Heart right ventricle (tissue), 16 donors: ENCODE measurements around the gene RHOH. TPM values are rescaled to one million over a fixed set of nuclear protein-coding genes. Genes with fewer than 3 reads are reported as not detected.

Experiments used
- ATAC-seq, 8 donors: fragments of 200-7000 bp; cut with Tn5 transposase; one replicate each; pipeline ENCODE4 v1.9.1; 2020; ENCODE audit warnings: mild to moderate bottlenecking in 8 of 8, moderate library complexity in 8 of 8, moderate number of reproducible peaks in 1 of 8
- DNase-seq, 2 donors: peaks; one replicate each; pipeline ENCODE4 v3.0.0-alpha.2; 2020
- H3K27ac ChIP-seq, 10 donors: fragments of 200-600 bp; sonication (generic) in 2 of 10; one replicate each; pipeline versions ENCODE4 v1.5.0 to v1.8.0; 2020 to 2022; ENCODE audit warnings: mild to moderate bottlenecking in 3 of 10
- H3K27me3 ChIP-seq, 7 donors: fragments of 200-600 bp; one replicate each; pipeline ENCODE4 v1.8.0; 2021 to 2022; ENCODE audit warnings: mild to moderate bottlenecking in 2 of 7
- H3K36me3 ChIP-seq, 9 donors: fragments of 200-600 bp; sonication (generic) in 1 of 9; one replicate each; pipeline versions ENCODE4 v1.5.0 to v1.8.0; 2020 to 2022; ENCODE audit warnings: mild to moderate bottlenecking in 2 of 9
- H3K4me1 ChIP-seq, 9 donors: fragments of 200-600 bp; sonication (generic) in 1 of 9; one replicate each; pipeline versions ENCODE4 v1.5.0 to v1.8.0; 2020 to 2022; ENCODE audit warnings: mild to moderate bottlenecking in 4 of 9
- H3K4me3 ChIP-seq, 10 donors: fragments of 200-600 bp; sonication (generic) in 2 of 10; one replicate each; pipeline versions ENCODE4 v1.5.0 to v1.8.0; 2020 to 2022; ENCODE audit warnings: mild to moderate bottlenecking in 7 of 10, moderate library complexity in 2 of 10
- H3K9me3 ChIP-seq, 11 donors: fragments of 200-600 bp in 10 of 11; sonication (generic) in 2 of 11; one replicate each; pipeline versions ENCODE4 v1.5.0 to v1.8.0; 2013 to 2022; ENCODE audit warnings: mild to moderate bottlenecking in 2 of 11, control low read depth in 1 of 11, moderate library complexity in 1 of 11
- CTCF ChIP-seq, 9 donors: fragments of 200-600 bp; sonication (generic) in 2 of 9; IDR thresholded peaks; one replicate each; pipeline versions ENCODE4 v1.5.0 to v1.8.0; 2021 to 2022; ENCODE audit warnings: antibody characterized with exemption in 9 of 9, mild to moderate bottlenecking in 5 of 9, moderate library complexity in 1 of 9
- WGBS, 2 donors: extraction: QIAGEN DNeasy Blood & Tissue Kit; methylation state at CpG; one replicate each; pipeline ENCODE4 v1.1.7; 2013; ENCODE audit warnings: inconsistent platforms in 1 of 2; 5-methylcytosine and 5-hydroxymethylcytosine counted together
- intact Hi-C, 10 donors: fragments of 100-400 bp; cut with DNase I; formaldehyde crosslinking; loops; one replicate each; pipeline versions ENCODE4 v1.11.1 to v1.14.2; 2022
- polyA plus RNA-seq, 2 donors: library from polyadenylated mRNA; stranded (reverse); fragments of 200-250 nt; gene quantifications; one replicate each; pipeline ENCODE4 v1.2.3, GENCODE V29; 2013
- total RNA-seq, 10 donors: library from RNA; stranded (reverse); fragmentation: NEBNext Ultra II Directional in 3 of 10; extraction: Animal tissue kit (Norgen Biotek cat#: 25700) in 3 of 10; gene quantifications; one replicate each; pipeline versions ENCODE4 v1.2.1 to v1.2.4, GENCODE V29; 2021 to 2023
- donor health status: Arrhythmogenic right ventricular cardiomyopathy.
- donor health status: ischemic (EF 13 %, LVEDD 7.1; RV severe dilation, severe dysfunction).
- donor health status: healthy with polysubstance abuse.
- donor health status: DM: no; HTN: yes; CAD: no.
- donor health status: DM: no; HTN: no; CAD: no.
- donor health status: ischemic (EF 25% LVEDD 6.9; RV normal size, moderate dysfunction).
- donor health status: ischemic (EF 25% LVEDD 5.7; RV mildly dilated, moderate dysfunction).
- donor health status: healthy.
- donor health status: DM: yes; HTN: yes; CAD: no.
- donor health status: Ischemic cardiomyopathy.
- donor health status: ischemic (EF 35%, LVEDD 5.7; RV mildly dilated, moderate dysfunction).
- donor health status: nonischemic (EF 11% LVEDD 7.7; RV severe dilation, severe dysfunction).
- donor health status: DM: yes; HTN: yes; CAD: no.
- donor health status: PGD.
- donor health status: ischemic (EF 29% LVEDD 5.4; RV normal size, mild dysfunction).
- donor health status: nonischemic (EF 23%, LVEDD 6.1; RV moderate dilation, normal function).

RHOH gene
- total and polyA plus RNA-seq, 12 donors, result 0.11 to 7.2 (median 0.38) TPM; not detected in 2

GRCh38 chr4:40214661-40215418 lies 18.0 kb downstream of the RHOH start:
- 85 to 88% methylated on average over 9 of the region's 9 CpGs for WGBS, 2 donors
- no peaks in the 10 kb centered on the region for H3K27me3 ChIP-seq
- no peak for DNase-seq
- no peaks in the 10 kb centered on the region for H3K9me3 ChIP-seq
- no peak for TF ChIP-seq CTCF (IDR thresholded peaks at IDR 0.05)
- intact Hi-C loops, result no loop called here
- ATAC-seq, result no peak
- no peak overlapping the region for H3K27ac ChIP-seq
- no peak overlapping the region for H3K4me3 ChIP-seq
- peaks cover 0 to 27% (median 0%) of the 10 kb centered on the region in 9 donors for H3K4me1 ChIP-seq
- peaks cover 0 to 7% (median 0%) of the 10 kb centered on the region in 9 donors for H3K36me3 ChIP-seq

- Histone ChIP-seq H3K4me3 (no peak overlapping the region), H3K36me3 (peaks cover 0 to 7% (median 0%) of the 10 kb centered on the region in 9 donors), H3K27me3 (no peaks in the 10 kb centered on the region), H3K9me3 (peaks cover 0 to 4% (median 0%) of the 10 kb centered on the region in 11 donors), H3K4me1 (peaks cover 0 to 29% (median 0%) of the 10 kb centered on the region in 9 donors), H3K27ac (no peak overlapping the region)
- 66 to 72% methylated on average over 4 of the region's 4 CpGs for WGBS, 2 donors
- TF ChIP-seq CTCF (IDR thresholded peaks at IDR 0.05), result no peak
- no peak for DNase-seq
- no peak for ATAC-seq
- intact Hi-C loops, result no loop called here
Observed at GRCh38 chr4:40216622-40217366, 20.0 kb downstream of the RHOH start.

- DNase-seq, result no peak
- Histone ChIP-seq H3K4me1 (peaks cover 0 to 26% (median 0%) of the 10 kb centered on the region in 9 donors), H3K9me3 (peaks cover 0 to 15% (median 5%) of the 10 kb centered on the region in 11 donors), H3K4me3 (no peak overlapping the region), H3K36me3 (peaks cover 0 to 7% (median 0%) of the 10 kb centered on the region in 9 donors), H3K27me3 (no peaks in the 10 kb centered on the region), H3K27ac (no peak overlapping the region)
- intact Hi-C loops, result no loop called here
- whole genome bisulfite sequencing, 2 donors, result 80% methylated on average over 1 of the region's 1 CpG
- no peak for TF ChIP-seq CTCF (IDR thresholded peaks at IDR 0.05)
- ATAC-seq, result no peak
Observed at GRCh38 chr4:40221744-40222143, 24.9 kb downstream of the RHOH start.

GRCh38 chr4:40223343-40223742 lies 26.5 kb downstream of the RHOH start:
- Histone ChIP-seq H3K4me1 (peaks cover 0 to 39% (median 0%) of the 10 kb centered on the region in 9 donors), H3K9me3 (peaks cover 0 to 15% (median 5%) of the 10 kb centered on the region in 11 donors), H3K36me3 (peaks cover 0 to 2% (median 0%) of the 10 kb centered on the region in 9 donors), H3K27ac (no peak overlapping the region), H3K4me3 (no peak overlapping the region), H3K27me3 (no peaks in the 10 kb centered on the region)
- 95 to 96% methylated on average over 1 of the region's 1 CpG for WGBS, 2 donors
- ATAC-seq (no peak), DNase-seq (no peak)
- TF ChIP-seq CTCF (IDR thresholded peaks at IDR 0.05), result no peak
- intact Hi-C loops, result no loop called here
